GM19238 (cell line): Measurements from ENCODE around the gene CTBP1.

ENCODE experiments used
- DNase-seq: peaks from one replicate; pipeline ENCODE4 v3.0.0; 2011; ENCODE audit warnings: low spot score; ENCODE audit not compliant: insufficient read length

CTBP1 gene

DNA sequence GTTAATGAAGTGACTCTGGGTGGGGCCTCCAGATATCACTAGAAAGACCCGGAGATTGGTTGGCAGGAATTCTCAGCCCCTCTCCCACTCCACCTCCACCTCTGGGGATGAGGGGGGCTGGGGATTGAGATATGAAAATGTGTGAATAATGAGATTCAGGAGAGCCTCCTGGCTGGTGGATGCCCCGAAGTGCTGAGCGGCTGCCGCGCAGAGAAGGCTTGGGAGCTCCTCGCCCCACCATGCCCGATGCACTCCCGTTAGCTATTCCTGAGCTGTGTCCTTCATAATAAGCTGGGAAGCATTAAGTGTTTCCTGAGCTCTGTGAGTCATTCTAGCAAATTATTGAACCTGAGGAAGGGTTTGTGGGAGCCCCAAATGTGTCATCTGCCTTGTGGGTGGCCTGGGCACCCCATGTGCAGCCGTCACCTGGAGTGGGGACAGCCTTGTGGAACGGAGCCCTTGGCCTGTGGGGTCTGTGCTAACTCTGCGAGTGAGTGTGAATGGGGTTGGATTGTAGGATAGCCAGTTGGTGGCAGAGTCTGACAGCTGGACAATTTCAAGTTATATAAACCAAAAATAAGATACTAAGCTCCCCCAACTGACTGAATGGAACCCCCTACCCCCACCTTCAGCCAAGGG, 36.3 kb upstream of the CTBP1 start:
- no peak for DNase-seq

DNA sequence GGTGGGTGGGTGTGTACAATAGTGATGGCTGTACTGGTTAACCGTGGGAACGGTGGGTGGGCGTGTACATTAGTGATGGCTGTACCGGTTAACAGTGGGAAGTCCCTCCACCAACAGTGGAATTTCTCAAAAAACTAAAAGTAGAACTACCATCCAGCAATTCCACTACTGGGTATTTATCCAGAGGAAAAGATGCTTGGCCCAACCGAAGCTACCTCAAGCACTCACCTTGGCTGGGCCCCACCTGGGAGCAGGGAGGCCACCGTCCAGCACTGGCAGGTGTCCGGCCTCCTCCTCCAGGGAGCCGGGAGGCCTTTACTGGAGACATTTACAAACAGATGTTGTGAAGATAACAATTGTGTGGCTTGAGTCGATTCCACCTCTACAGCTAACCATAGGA, 34.8 kb upstream of the CTBP1 start:
- no peak for DNase-seq

DNA sequence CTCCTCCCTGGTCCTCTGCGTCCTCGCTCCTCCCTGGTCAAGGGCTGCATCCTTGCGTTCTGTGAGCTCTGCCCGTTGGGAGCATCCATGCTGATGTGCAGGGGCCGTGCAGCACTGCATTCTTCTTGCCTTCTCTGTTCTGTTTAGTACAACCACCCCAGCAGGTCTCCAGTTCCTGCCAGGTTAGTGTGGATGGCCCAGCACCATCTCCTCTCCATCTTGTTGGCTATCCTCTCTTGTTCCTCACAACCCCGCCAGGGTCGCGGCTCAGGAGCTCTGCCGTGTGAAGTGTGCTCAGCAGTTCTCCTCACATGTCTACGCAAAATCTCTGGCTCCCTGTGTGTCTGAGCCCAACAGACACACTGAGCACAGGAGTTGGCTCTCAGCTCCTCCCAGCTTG, 30.3 kb upstream of the CTBP1 start:
- DNase-seq, result no peak

DNA sequence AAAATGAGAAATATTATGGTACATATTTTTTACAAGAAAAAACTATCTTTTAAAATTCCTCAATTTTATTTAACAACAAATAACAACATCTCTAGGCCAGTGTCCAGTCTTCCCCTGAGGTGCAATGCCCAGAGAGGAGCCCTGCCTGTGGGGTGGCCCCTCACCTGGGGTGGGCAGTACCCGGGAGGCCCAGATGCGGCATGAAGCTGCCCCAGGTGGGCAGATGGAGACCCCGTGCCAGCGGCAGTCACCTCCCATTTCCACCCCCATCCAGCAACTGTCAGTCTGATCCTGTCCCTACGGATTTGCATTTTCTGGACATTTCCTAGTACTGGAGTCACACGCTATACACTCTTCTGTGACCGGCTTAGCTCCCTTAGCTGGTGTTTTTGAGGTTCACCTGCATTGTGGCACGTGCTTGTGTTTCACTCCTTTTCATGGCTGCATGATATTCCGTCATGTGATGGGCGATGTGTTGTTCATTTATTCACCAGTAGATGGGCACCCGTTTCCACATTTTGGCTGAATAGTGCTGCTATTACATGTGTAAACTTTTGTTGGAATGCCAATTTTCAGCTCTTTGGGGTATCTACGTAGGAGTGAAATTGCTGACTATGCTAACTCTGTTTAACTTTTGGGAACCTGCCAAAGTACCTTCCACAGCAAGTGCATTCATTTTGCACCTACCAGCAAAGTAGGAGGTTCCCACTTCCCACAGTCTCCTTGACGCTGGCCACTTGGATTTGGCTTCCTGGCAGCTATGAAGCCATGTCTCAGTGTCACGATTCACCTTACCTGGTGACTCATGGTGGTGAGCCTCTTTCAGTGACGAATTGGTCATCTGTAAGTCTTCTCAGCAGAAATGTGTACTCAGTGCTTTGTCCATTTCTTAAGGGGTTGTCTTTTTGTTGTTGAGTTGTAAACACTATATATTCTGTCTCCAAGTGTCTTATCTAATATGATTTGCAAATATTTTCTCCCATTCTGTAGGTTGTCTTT, 29.0 kb upstream of the CTBP1 start:
- no peak for DNase-seq

DNA sequence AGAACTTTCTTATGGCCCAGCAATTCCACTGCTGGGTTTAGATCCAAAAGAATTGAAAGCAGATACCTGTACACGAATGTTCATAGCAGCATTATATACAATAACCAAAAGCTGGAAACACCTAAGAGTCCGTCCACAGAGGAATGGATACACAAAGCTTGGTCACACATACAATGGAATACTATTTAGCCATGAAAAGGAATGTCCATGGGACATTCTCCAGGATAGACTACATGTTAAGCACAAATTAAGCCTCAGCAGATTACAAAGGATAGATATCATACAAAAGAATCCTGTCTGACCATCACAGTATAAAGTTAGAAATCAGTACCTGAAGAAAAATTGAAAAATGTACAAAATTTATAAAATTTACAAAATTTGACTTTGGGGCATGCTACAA, 28.1 kb upstream of the CTBP1 start:
- DNase-seq, result no peak

DNA sequence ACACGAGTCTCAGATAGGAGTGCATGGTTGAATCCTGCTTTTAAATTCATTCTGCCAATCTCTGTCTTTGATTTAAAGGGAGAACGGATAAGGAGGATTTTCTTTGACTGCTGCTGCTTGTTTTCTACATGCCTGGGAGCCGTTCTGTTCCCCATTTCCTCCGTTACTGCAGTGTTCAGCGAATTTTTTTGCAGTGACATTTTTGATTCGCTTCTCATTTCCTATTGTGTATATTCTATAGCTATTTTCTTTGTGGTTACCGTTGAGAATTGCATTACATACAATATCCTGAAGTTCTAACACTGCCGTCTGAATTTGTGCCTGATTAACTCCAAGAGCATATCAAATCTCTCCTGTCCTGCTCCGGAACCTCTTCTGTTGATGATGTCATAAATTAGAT, 25.9 kb upstream of the CTBP1 start:
- no peak for DNase-seq

DNA sequence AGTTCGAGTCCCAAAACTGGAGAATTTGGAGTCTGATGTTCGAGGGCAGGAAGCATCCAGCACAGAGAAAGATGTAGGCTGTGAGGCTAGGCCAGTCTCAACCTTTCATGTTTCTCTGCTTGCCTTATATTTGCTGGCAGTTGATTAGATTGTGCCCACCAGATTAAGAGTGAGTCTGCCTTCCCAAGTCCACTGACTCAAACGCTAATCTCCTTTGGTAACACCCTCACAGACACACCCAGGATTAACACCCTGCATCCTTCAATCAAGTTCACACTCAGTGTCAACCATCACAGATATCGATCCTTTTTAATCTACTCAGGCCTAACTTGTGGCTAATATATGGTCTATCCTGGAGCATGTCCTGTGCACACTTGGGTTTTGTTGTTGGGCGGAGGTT, 22.8 kb upstream of the CTBP1 start:
- no peak for DNase-seq

DNA sequence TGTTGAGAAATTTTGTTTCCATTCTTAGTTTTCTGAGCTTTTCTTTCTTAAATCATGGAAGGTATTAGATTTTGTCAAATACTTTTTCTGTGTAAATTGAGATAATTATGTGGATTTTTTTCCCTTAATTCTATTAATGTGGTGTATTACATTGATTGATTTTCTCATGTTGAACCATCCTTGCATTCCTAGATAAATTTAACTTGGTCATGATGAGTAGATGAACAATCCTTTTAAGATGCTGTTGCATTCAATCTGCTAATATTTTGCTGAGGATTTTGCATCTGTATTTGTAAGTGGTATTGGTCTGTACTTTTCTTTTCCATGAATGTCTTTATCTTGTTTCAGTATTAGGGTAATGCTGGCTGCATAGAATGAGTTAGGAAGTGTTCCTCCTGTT, 20.3 kb upstream of the CTBP1 start:
- DNase-seq, result no peak

DNA sequence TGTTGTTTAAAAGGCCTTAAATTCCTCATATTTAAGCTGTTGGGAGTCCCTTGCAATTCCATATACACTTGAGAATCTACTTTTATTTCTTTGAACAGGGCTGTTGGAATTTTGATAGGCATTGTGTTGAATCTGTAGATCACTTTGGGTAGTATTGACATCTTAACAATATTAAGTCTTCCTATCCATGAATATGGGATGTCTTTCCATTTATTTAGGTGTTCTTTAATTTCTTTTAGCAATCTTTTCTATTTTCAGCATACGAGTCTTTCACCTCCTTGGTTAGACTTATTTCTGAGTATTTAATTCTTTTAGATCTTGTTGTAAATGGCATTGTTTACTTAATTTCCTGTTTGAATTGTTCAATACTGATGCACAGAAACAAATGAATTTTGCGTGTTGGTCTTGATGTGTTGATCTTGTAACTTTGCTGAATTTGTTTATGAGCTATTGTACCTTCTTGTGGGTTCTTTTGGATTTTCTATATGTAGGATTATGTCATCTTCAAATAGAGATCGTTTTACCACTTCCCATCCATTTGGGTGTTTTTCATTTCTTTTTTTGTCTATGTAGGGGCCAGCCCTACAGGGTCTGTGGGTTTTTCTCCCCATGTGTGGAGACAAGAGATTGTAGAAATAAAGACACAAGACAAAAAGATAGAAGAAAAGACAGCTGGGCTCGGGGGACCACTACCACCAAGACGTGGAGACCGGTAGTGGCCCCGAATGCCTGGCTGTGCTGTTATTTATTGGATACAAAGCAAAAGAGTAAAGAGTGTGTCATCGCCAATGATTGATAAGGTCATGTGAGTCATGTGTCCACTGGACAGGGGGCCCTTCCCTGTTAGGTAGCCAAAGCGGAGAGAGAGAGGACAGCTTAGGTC, 18.2 kb upstream of the CTBP1 start:
- no peak for DNase-seq

DNA sequence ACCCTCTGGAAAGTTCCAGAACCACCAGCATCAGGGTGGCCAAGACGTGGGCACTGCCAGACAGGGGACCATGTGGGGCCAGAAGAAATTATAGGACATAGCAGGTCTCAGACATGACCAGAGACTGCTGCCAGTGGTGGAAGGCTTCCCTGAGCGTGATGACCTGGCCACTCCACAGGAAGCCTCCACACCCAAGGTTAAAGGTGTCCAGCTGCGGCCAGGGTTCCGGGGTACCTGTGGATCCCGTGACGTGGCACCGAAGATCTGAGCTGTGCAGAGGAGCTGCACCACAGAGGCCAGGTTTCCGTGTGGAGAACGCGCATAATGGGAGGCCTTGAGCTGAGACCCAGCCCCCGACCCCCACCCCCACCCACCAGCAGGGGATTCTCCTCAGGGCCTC, 16.4 kb upstream of the CTBP1 start:
- DNase-seq, result no peak

DNA sequence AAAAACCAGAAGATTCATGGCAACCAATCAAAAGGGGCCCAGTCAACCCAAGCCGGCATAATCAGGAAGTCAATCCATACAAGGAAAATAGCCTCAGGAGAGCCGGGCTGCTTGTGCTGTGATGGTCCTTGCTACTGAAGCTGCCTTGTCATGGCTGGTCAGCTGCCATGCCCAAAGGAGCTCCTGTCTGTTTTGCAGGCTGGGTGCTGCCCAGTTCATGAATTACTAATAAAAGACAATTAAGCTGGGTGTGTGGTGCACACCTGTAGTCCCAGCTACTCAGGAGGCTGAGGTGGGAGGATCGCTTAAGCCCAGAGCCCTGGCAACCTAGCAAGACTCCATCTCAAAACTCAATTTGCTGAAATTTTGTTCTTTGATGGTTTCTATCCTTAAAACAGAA, 16.0 kb upstream of the CTBP1 start:
- DNase-seq, result no peak

DNA sequence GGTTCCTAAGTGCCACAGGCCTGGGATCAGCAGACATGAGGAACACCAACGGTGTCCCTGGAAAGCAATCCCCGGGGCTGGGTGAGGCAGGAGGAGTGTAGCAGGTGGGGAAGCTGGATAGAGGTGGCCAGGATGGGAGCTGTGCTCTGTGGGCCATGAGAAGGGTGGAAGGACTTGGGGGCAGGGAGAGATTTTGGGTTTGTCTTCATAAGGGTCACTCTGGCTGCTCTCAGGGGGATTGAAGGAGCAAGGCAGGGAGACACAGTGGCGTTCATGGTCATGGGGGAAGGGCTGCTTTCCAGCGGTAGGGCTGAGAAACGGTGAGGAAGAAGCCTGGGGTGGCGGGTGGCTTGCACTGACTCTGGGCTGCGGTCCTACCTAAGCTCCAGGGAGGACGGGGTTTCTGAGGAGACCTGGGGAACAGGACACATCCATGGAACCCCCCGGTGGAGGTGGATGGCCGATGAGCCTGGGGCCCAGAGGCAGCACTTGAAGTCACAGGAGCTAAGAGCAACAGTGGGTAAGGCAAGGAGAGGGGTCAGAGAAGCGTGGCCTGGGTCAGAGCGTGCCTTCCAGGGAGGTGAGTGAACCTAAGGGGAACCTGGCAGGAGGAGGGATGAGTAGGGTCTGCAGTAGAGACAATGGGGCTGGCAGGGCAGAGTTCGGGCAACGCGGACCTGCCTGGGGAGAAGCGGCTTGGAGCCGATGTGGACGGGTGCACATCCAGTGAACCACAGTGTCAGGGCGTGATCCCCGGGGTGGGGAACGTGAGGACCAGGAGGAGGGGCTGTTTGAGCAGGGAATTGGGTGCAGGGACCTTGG, 12.4 kb upstream of the CTBP1 start:
- no peak for DNase-seq

DNA sequence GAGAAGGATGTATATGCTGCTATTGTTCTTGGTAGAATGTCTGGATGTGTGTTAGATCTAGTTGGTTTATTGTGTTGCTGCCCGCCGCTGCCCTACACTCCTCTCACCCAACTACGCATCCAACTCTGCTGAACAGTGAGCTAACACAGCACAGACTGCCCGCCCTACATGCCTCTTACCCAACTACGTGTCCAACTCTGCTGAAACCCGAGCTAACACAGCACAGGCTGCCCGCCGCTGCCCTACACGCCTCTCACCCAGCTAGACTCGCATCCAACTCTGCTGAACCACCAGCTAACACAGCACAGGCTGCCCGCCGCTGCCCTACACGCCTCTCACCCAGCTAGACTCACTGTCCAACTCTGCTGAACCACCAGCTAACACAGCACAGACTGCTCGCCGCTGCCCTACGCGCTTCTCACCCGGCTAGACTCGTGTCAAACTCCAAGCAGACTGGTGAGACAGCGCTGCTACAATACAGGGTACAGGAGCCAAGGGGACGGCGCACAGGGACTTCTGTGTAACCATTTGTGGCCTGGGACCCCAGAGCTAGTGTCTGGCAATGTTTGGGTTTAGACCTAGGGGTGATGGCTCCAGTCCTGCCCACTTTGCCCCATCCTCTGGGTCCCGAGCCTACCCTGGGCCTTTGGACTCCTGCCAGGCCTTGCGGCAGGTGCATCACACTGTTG, 11.6 kb upstream of the CTBP1 start:
- no peak for DNase-seq

DNA sequence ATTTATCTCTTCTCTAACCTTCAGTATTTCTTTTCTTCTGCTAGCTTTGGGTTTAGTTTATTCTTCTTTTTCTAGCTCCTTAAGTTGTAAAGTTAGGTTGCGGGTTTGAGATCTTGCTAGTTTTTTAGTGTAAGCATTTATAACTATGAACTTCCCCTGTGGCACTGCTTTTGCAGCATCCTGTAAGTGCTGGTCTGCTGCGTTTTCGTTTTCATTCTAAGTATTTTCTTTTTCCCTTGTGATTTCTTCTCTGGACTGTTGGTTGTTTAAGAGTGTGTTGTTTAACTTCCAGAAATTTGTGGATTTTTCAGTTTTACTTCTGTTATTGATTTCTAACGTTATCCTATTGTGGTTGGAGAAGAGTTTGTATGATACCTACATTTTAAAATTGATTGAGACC, 11.0 kb upstream of the CTBP1 start:
- no peak for DNase-seq

DNA sequence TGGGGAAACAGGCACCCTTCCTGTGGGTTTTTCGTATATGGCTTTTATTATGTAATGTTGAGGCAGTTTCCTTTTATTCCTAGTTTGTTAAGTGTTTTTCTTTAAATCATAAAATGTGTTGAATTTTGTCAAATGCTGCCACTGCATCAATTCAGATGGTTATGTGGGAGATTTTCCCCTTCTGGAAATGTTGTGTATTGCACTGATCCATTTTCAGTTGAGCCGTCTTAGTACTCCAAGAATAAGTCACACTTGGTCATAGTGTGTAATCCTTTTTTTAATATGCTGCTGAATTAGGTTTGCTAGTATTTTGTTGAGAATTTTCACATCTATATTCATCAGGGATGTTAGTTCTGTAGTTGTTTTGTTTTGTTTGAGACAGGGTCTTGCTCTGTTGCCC, 9.5 kb upstream of the CTBP1 start:
- DNase-seq, result no peak

DNA sequence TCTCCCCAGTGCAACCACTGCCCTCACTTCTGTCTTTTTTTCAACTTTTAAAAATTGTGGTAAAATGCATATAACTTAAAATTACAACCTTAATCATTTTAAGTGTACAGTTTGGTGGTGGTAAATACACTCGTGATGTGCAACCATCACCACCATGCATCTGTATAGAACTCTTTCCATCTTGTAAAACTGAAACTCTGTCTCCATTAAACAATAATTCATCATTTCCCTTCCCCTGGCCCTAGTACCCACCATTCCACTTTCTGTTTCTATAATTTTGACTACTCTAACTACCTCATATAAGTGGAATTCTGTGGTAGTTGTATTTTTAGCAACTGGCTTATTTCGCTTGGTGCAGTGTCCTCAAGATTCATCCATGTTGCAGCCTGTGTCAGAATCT, 6.8 kb upstream of the CTBP1 start:
- no peak for DNase-seq

DNA sequence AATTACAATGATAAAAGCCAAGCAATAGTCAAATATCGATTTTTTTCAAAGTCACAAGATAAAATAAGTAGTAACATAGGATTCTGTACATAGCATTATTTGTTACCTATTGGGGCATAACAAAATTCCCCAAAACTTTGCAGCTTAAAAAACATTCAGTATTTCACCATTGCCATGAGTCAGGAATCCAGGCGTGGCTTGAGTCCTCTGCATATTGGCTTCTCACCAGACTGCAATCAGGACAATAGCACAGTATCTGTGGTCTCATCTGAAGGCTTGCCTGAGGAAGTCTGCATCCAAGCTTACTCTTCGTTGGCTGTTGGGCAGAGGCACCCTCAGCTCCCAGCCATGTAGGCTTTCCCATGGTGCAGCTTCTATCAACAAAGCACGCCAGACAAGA, 6.2 kb upstream of the CTBP1 start:
- no peak for DNase-seq

DNA sequence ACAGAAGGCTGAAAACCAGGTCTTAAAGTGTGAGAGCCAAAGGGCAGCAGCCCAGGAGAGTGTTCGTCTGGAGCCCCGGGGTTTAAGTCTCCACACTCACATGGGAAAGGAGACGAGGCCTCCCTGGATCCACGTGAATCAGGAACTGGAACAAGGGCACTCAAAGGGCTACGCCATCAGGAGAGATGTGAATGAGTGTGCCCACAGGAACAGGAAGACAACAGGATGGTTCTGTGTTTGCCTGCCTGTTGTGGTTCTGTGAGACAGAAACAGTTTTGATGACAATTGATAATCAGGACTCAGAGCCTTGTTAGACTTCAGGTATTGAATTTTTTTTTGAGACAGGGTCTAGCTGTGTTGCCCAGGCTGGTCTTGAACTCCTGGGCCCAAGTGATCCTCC, 4.9 kb upstream of the CTBP1 start:
- no peak for DNase-seq

DNA sequence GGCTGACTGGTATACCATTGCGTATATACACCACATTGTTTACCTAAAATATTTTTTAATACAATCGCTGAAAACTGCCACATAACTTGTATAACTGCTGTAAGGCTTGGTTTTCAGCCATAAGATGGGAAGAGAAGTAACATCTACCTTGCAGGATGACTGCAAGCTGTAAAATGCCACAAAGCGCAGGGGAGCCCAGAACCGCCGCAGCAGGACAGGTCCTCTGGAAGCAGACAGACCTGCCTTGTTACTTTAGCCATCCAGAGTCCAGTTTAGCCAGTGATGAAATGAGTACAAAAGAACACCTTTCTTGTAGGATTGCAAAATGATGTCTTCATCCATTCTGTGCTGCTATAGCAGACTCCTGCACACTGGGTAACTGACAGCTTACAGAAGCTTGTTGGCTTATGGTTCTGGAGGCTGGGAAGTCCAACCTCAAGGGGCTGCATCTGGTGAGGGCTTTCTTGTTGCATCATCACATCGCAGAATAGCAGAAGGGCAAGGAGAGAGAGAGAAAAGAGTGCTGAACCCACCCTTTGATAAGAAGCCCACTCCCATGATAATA, 4.1 kb upstream of the CTBP1 start:
- DNase-seq, result no peak

DNA sequence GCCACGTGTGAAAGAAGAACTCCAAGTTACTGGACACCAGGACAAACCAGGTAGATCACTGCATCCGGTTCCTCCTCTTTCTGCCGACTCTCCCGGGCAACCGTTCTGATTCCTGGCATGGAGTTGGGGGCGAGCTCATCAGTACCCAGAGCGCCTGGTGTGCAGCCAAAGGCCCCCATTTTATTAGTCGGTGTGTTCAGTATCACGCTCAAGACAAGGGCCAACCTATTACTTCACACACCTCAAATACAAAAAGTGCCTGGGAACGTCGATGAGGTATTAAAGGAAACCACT, 2.8 kb upstream of the CTBP1 start:
- no peak for DNase-seq
